ENCODE data around the gene ARHGAP24.

- TF ChIP-seq NR2C2 (IDR thresholded peaks at IDR 0.05; ENCODE audit: borderline replicate concordance, control insufficient read depth, insufficient read length, low read depth) (no peak), TAF1 (IDR thresholded peaks at IDR 0.05; ENCODE audit: borderline replicate concordance, low read depth, low read length) (no peak), RCOR1 (conservative IDR thresholded peaks at IDR 0.05; ENCODE audit: low read depth, low read length) (no peak), CEBPB (IDR thresholded peaks at IDR 0.05; ENCODE audit: borderline replicate concordance in 1 of 2, low read depth in 2 of 2, low read length in 2 of 2) (no peak), RAD21 (IDR thresholded peaks at IDR 0.05; ENCODE audit: insufficient read depth, low read depth, low read length) (no peak), BHLHE40 (IDR thresholded peaks at IDR 0.05; ENCODE audit: borderline replicate concordance in 1 of 2, low read depth in 2 of 2, low read length in 1 of 2) (no peak), SPI1 (IDR thresholded peaks at IDR 0.05; ENCODE audit: borderline replicate concordance, insufficient read depth, low read depth, low read length) (no peak)
These were observed 25.3 kb downstream of the ARHGAP24 start for GRCh38 chr4:85500110-85500867.
